Esophagus muscularis mucosa (tissue), 4 donors: ENCODE data around the gene ANKRD28. TPM values are rescaled to one million over a fixed set of nuclear protein-coding genes. Genes with fewer than 3 reads are reported as not detected.

Experiments used
- DNase-seq: peaks from one replicate; pipeline ENCODE4 v3.0.0-alpha.2; 2017; ENCODE audit errors: extremely low spot score
- H3K27ac ChIP-seq, 4 donors: fragments of 200-600 bp; sonication (generic); replicated peaks in 1 of 4; 1 replicate in 3 of 4; 2 replicates in 1 of 4; pipeline ENCODE4 v1.5.1; 2016 to 2019; ENCODE audit warnings: mild to moderate bottlenecking in 1 of 4
- H3K27me3 ChIP-seq, 4 donors: fragments of 200-600 bp; sonication (generic); one replicate each; pipeline versions ENCODE4 v1.5.1 to v1.6.0; 2016 to 2019
- H3K36me3 ChIP-seq, 4 donors: fragments of 200-600 bp; sonication (generic); one replicate each; pipeline ENCODE4 v1.5.1; 2016 to 2019
- H3K4me1 ChIP-seq, 4 donors: fragments of 200-600 bp; sonication (generic); one replicate each; pipeline ENCODE4 v1.5.1; 2016 to 2019
- H3K4me3 ChIP-seq, 4 donors: fragments of 200-600 bp; sonication (generic); 1 replicate in 2 of 4; 2 replicates in 2 of 4; pipeline ENCODE4 v1.5.1; 2016 to 2019; ENCODE audit warnings: mild to moderate bottlenecking in 4 of 4, moderate library complexity in 1 of 4
- H3K9me3 ChIP-seq, 4 donors: fragments of 200-600 bp; sonication (generic); 1 replicate in 3 of 4; 2 replicates in 1 of 4; pipeline ENCODE4 v1.5.1; 2016 to 2019
- EP300 ChIP-seq: sonication (generic); formaldehyde crosslinking; IDR thresholded peaks from one replicate; pipeline ENCODE4 v1.6.1; 2017; ENCODE audit warnings: antibody characterized with exemption
- POLR2A ChIP-seq: fragments of 450-650 bp; IDR thresholded peaks from one replicate; pipeline ENCODE4 v1.6.1; 2017; ENCODE audit warnings: antibody characterized with exemption, moderate library complexity, mild to moderate bottlenecking, low read depth
- POLR2AphosphoS5 ChIP-seq, 2 donors: sonication (generic); formaldehyde crosslinking; IDR thresholded peaks; one replicate each; pipeline ENCODE4 v1.6.1; 2017; ENCODE audit warnings: antibody characterized with exemption in 2 of 2
- WGBS: methylation state at CpG from one replicate; pipeline ENCODE4 v1.1.5; 2018; 5-methylcytosine and 5-hydroxymethylcytosine counted together
- intact Hi-C: fragments of 100-400 bp; cut with DNase I; formaldehyde crosslinking; loops from one replicate; pipeline ENCODE4 v1.15.1; 2023
- total RNA-seq, 4 donors: library from RNA; depleted of rRNA; stranded (reverse); fragments of >200 nt; gene quantifications; one replicate each; pipeline versions ENCODE4 v1.1.0 to v1.2.1, GENCODE V29; 2016
- TF ChIP-seq, protein P1 (sequence below), 3 experiments: fragments of 200-600 bp in 2 of 3; fragments of 450-650 bp in 1 of 3; sonication (generic) in 2 of 3; IDR thresholded peaks; one replicate each; pipeline ENCODE4 v1.5.1; 2017 to 2019; ENCODE audit warnings: antibody characterized with exemption in 3 of 3, mild to moderate bottlenecking in 2 of 3, moderate library complexity in 1 of 3

The ANKRD28 gene
- total RNA-seq, 4 donors from 2014 or later, result 21.2 to 34.8 (median 26.9) TPM

DNA sequence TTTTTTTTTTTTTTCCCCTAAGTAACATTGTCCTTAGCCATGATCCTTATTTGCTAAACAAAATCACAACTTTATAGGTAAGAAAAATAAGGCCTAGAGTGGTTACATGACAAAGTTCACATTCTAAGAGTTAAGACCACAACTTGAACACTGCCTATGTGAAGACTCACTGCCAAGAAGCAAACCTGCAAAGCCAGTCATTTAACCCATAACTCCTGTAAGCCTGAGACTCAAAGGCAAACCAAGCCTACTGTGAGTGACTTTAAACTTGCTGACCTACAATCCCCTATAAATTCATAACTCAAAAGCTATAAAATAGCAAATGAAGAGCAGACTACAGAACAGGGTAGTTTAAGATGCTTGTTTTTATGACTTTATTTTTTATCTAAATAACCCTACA is 12.9 kb upstream of the ANKRD28 start:
- H3K27ac ChIP-seq, result no peak overlapping the region
- H3K4me3 ChIP-seq, result no peak overlapping the region
- H3K9me3 ChIP-seq, result no peaks in the 10 kb centered on the region
- H3K27me3 ChIP-seq, result no peaks in the 10 kb centered on the region
- TF ChIP-seq, protein P1, sequence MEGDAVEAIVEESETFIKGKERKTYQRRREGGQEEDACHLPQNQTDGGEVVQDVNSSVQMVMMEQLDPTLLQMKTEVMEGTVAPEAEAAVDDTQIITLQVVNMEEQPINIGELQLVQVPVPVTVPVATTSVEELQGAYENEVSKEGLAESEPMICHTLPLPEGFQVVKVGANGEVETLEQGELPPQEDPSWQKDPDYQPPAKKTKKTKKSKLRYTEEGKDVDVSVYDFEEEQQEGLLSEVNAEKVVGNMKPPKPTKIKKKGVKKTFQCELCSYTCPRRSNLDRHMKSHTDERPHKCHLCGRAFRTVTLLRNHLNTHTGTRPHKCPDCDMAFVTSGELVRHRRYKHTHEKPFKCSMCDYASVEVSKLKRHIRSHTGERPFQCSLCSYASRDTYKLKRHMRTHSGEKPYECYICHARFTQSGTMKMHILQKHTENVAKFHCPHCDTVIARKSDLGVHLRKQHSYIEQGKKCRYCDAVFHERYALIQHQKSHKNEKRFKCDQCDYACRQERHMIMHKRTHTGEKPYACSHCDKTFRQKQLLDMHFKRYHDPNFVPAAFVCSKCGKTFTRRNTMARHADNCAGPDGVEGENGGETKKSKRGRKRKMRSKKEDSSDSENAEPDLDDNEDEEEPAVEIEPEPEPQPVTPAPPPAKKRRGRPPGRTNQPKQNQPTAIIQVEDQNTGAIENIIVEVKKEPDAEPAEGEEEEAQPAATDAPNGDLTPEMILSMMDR (IDR thresholded peaks at IDR 0.05), result no peak
- no peak for TF ChIP-seq POLR2AphosphoS5 (IDR thresholded peaks at IDR 0.05)
- TF ChIP-seq EP300, result no peak
- TF ChIP-seq POLR2A, result no peak
- peaks cover 0 to 22% (median 13%) of the 10 kb centered on the region in 4 donors for H3K4me1 ChIP-seq
- no peak for DNase-seq
- H3K36me3 ChIP-seq, result no peaks in the 10 kb centered on the region
- intact Hi-C loops, result loop anchor here (1.0 kb wide), 1 partner anchor 180 kb away; no protein-coding TSS in a partner anchor

DNA sequence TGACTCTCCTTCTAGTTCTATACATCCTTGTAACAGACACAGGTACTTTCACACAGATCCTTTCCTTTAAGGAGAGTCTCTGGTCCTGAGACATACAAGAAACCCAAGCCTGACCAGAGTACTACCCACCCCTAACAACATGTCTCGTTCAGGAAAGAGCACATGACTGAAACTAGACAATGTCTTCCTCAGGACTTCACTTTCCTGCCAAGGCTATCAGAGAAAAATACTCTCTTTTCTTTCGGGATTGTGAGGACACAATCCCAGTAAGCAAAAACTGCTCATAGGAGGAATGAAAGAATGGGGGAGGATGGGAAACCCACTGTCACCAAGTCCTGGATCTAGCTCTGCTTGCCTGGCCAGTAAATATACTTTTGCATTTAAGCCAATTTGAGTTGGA is 11.5 kb upstream of the ANKRD28 start:
- no peak overlapping the region for H3K27ac ChIP-seq
- intact Hi-C loops, result no loop called here
- H3K4me1 ChIP-seq, result peaks cover 0 to 27% (median 17%) of the 10 kb centered on the region in 4 donors
- H3K27me3 ChIP-seq, result no peaks in the 10 kb centered on the region
- TF ChIP-seq POLR2A (no peak), EP300 (no peak), POLR2AphosphoS5 (IDR thresholded peaks at IDR 0.05) (no peak)
- TF ChIP-seq, protein P1 (IDR thresholded peaks at IDR 0.05), result no peak
- no peak for DNase-seq
- WGBS, result 62% methylated on average over 2 of the region's 2 CpGs
- no peak overlapping the region for H3K4me3 ChIP-seq
- H3K9me3 ChIP-seq, result no peaks in the 10 kb centered on the region
- H3K36me3 ChIP-seq, result no peaks in the 10 kb centered on the region

DNA sequence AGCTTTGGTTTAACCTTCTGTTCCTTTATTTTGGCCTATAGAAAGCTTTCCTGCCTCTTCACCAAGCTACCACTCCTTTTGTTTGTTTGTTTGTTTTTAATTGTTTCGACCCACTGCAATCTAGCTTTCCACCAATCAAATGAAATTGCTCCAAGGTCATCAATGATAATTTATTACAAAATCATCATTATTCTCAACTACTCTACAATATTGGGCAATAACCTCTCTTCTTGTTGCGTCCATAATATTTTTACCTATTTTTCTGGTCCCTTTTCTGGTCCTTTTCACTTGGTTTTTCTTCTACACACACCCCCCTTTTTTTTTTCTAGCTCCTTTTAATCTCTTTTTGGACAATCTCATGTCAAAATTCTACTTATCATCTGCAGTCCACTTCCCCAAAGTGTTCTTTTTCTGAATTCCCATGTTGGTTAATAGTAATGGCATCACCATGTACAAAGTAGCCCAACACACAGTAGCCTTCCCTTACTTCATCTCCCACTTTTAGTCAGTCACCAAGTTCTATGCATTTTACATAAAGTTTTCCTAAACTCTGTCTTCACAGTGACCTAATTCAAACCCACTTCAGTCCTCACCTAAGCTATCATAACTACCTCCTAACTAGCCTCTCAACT is 11.0 kb upstream of the ANKRD28 start:
- no peak for TF ChIP-seq EP300
- no peaks in the 10 kb centered on the region for H3K27me3 ChIP-seq
- intact Hi-C loops, result no loop called here
- H3K4me3 ChIP-seq, result no peak overlapping the region
- no peak for DNase-seq
- no peaks in the 10 kb centered on the region for H3K36me3 ChIP-seq
- H3K27ac ChIP-seq, result no peak overlapping the region
- H3K9me3 ChIP-seq, result no peaks in the 10 kb centered on the region
- peaks cover 0 to 27% (median 17%) of the 10 kb centered on the region in 4 donors for H3K4me1 ChIP-seq
- WGBS, result 97% methylated on average over 2 of the region's 2 CpGs

DNA sequence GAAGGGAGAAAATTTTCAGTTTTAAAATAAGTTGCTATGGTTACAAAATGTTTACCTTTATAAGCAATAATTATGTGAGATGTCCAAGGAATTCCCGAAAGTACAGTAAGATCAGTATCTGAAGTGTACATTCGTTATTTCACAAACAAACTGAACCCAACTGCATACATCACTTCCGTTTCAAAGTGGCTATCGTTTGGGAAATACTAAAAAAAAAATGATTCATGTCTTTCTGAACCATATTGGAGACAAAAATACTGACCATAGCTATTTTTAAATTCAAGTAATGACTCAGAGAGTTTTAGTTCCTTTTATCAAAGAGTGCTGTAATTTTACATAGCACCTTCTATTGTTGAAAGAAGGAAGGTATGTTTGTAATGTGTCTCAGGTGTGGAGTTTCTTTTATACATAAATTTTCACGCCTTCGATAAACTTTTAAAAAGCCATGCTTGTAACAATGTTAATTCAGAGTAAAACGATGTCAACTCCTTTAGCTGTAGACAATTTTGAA is 8.0 kb upstream of the ANKRD28 start:
- H3K4me1 ChIP-seq, result peaks cover 0 to 21% (median 12%) of the 10 kb centered on the region in 4 donors
- no peaks in the 10 kb centered on the region for H3K27me3 ChIP-seq
- no peaks in the 10 kb centered on the region for H3K36me3 ChIP-seq
- H3K27ac ChIP-seq, result peak overlapping the region in 2 of 4 donors; percentile 29 to 38
- H3K4me3 ChIP-seq, result no peak overlapping the region
- no peaks in the 10 kb centered on the region for H3K9me3 ChIP-seq
- no peak for DNase-seq
- intact Hi-C loops, result no loop called here
- 46% methylated on average over 7 of the region's 7 CpGs for WGBS
- TF ChIP-seq EP300, result no peak
- TF ChIP-seq POLR2A, result no peak
- TF ChIP-seq, protein P1 (IDR thresholded peaks at IDR 0.05), result no peak
- no peak for TF ChIP-seq POLR2AphosphoS5 (IDR thresholded peaks at IDR 0.05)

DNA sequence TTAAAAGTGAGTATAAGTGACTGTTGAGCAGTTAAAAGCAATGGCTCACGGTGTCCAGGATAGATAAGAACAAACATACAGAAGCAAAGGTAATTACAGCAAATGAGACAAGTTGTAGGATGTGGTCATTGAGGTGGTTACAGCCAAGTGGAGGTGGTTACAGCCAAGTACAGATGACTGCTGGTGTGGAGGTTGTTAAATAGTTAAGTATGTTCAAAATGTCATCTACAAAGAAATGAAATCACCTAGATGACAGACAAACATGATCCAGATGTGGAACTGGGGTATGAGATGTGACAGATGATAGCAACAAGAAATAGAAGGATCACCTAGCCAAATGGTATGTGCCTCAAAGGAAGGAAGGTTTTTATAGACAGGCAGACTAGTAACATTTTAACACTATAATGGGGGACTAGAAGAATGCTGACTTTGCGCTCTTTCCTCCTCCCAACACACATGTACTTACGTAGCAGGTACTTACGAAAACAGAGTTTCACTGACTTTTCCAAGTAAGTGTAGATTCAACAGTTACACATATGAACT is 6.8 kb upstream of the ANKRD28 start:
- no peaks in the 10 kb centered on the region for H3K27me3 ChIP-seq
- TF ChIP-seq POLR2AphosphoS5 (IDR thresholded peaks at IDR 0.05), result no peak
- TF ChIP-seq, protein P1 (IDR thresholded peaks at IDR 0.05), result no peak
- TF ChIP-seq EP300, result no peak
- no peak for TF ChIP-seq POLR2A
- H3K4me1 ChIP-seq, result peaks cover 0 to 26% (median 20%) of the 10 kb centered on the region in 4 donors
- no peaks in the 10 kb centered on the region for H3K9me3 ChIP-seq
- H3K36me3 ChIP-seq, result no peaks in the 10 kb centered on the region
- DNase-seq, result no peak
- WGBS, result 82% methylated on average over 4 of the region's 4 CpGs
- H3K27ac ChIP-seq, result peak overlapping the region in 1 of 4 donors; percentile 45
- intact Hi-C loops, result no loop called here
- H3K4me3 ChIP-seq, result no peak overlapping the region
